ENCODE results near the gene COL16A1. TPM values are rescaled to one million over a fixed set of nuclear protein-coding genes. Genes with fewer than 3 reads are reported as not detected.

COL16A1 gene
- total and polyA plus RNA-seq, 2 of the 4 experiments (the other 2 are of a cell fraction) = 34.2 to 62.8 TPM

- Histone ChIP-seq H3K36me3 (ENCODE audit: control insufficient read depth, insufficient read depth, low read length) (peaks cover 74% of the 10 kb centered on the region), H3K79me1 (ENCODE audit: low read depth in 1 of 2, low read length in 2 of 2) (peaks cover 0 to 3% of the 10 kb centered on the region in 2 experiments; a peak in 1 of 4 replicates), H3K23ac (ENCODE audit: low read depth, low read length) (no peak overlapping the region), H4K5ac (ENCODE audit: low read depth, low read length) (no peak overlapping the region), H3K18ac (ENCODE audit: low read depth, low read length) (no peak overlapping the region), H2BK120ac (ENCODE audit: low read depth, low read length) (no peak overlapping the region), H3K9me3 (ENCODE audit: control insufficient read depth, insufficient read depth, low read length) (no peaks in the 10 kb centered on the region), H3K14ac (replicated peaks; ENCODE audit: low read depth, low read length) (no peak overlapping the region), H4K8ac (ENCODE audit: low read depth in 2 of 2, low read length in 2 of 2) (no peak overlapping the region), H3K27ac (ENCODE audit: insufficient read depth, low read length) (no peak overlapping the region), H3K56ac (ENCODE audit: extremely low read depth, insufficient read depth, low read length) (no peak overlapping the region), H2AFZ (replicated peaks; ENCODE audit: low read length, poor library complexity) (no peak overlapping the region), H4K91ac (ENCODE audit: insufficient read depth, low read depth, low read length) (no peak overlapping the region), H4K20me1 (ENCODE audit: insufficient read depth, low read length) (no peaks in the 10 kb centered on the region), H3K27me3 (ENCODE audit: control insufficient read depth, insufficient read depth, low read length) (no peaks in the 10 kb centered on the region), H3K9ac (ENCODE audit: low read depth, low read length) (no peak overlapping the region), H2BK5ac (ENCODE audit: low read depth, low read length, poor library complexity, severe bottlenecking) (no peak overlapping the region), H3K4me1 (ENCODE audit: control insufficient read depth, insufficient read depth, low read length) (no peaks in the 10 kb centered on the region), H3K4me2 (ENCODE audit: low read depth, low read length) (no peak overlapping the region), H3K4me3 (ENCODE audit: insufficient read depth, low read depth, low read length) (no peak overlapping the region), H2BK15ac (ENCODE audit: low read depth, low read length) (no peak overlapping the region), H2AK9ac (replicated peaks; ENCODE audit: low read depth, low read length, poor library complexity) (no peak overlapping the region), H3K9me1 (ENCODE audit: insufficient read depth, low read length) (peaks cover 3% of the 10 kb centered on the region; the same call in 1 of the 2 replicates), H2BK20ac (ENCODE audit: low read depth, low read length) (no peak overlapping the region), H3K4ac (ENCODE audit: low read depth, low read length) (no peak overlapping the region), H2AK5ac (ENCODE audit: low read depth, low read length) (no peak overlapping the region)
- DNase-seq (no peak), ATAC-seq (ENCODE audit: low read depth) (no peak)
- intact Hi-C loops (cut with micrococcal nuclease) (no loop called here), in situ Hi-C loops (cut with MboI; ENCODE audit: low sequenced_read_pairs) (no loop called here), dilution Hi-C loops (cut with HindIII; ENCODE audit: low sequenced_read_pairs, unreplicated experiment) (no loop called here)
- WGBS, 2 experiments (ENCODE audit: extremely low coverage in 2 of 2, insufficient read length in 1 of 2) = no CpG with 5 or more reads among the region's 2 CpGs
- ChIA-PET CTCF (interaction anchor here (0.7 to 1.2 kb wide), 3 partner anchors 15 to 91 kb away, joined by 3 to 4 read pairs (median 3); no protein-coding TSS in a partner anchor), POLR2A (ENCODE audit: unreplicated experiment) (no interaction called here)
- no TSS peak for BruUV-seq (replicated peaks)
- TF ChIP-seq MXI1 (IDR thresholded peaks at IDR 0.05; ENCODE audit: borderline replicate concordance, low read depth, low read length) (no peak), RFX5 (IDR thresholded peaks at IDR 0.05; ENCODE audit: low read depth, low read length) (no peak), FOS (IDR thresholded peaks at IDR 0.05; ENCODE audit: low read depth, low read length) (no peak), RCOR1 (IDR thresholded peaks at IDR 0.05; ENCODE audit: insufficient replicate concordance, low read length) (no peak), NFE2L2 (IDR thresholded peaks at IDR 0.05; ENCODE audit: low read depth, low read length) (no peak), CHD1 (IDR thresholded peaks at IDR 0.05; ENCODE audit: low read depth, low read length) (no peak), USF2 (IDR thresholded peaks at IDR 0.05; ENCODE audit: low read depth, low read length) (no peak), SMC3 (IDR thresholded peaks at IDR 0.05; ENCODE audit: low read depth, low read length) (no peak), POLR2A (IDR thresholded peaks at IDR 0.05; ENCODE audit: low read depth, low read length) (no peak)
- TF ChIP-seq, protein P1, sequence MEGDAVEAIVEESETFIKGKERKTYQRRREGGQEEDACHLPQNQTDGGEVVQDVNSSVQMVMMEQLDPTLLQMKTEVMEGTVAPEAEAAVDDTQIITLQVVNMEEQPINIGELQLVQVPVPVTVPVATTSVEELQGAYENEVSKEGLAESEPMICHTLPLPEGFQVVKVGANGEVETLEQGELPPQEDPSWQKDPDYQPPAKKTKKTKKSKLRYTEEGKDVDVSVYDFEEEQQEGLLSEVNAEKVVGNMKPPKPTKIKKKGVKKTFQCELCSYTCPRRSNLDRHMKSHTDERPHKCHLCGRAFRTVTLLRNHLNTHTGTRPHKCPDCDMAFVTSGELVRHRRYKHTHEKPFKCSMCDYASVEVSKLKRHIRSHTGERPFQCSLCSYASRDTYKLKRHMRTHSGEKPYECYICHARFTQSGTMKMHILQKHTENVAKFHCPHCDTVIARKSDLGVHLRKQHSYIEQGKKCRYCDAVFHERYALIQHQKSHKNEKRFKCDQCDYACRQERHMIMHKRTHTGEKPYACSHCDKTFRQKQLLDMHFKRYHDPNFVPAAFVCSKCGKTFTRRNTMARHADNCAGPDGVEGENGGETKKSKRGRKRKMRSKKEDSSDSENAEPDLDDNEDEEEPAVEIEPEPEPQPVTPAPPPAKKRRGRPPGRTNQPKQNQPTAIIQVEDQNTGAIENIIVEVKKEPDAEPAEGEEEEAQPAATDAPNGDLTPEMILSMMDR (conservative IDR thresholded peaks at IDR 0.05; ENCODE audit: low read depth, low read length) = no peak
Measured at GRCh38 chr1:31679091-31679490, 24.7 kb downstream of the COL16A1 start.

All from IMR-90 (cell line).